Gastrocnemius medialis (tissue), 4 donors: ENCODE data around the gene AGAP1.

Experiments
- POLR2A ChIP-seq, 2 donors: fragments of 450-650 bp; IDR thresholded peaks; one replicate each; pipeline ENCODE4 v1.6.1; 2017; ENCODE audit warnings: antibody characterized with exemption in 2 of 2, mild to moderate bottlenecking in 2 of 2, moderate library complexity in 2 of 2
- TF ChIP-seq, protein P1 (sequence below), 5 experiments: fragments of 450-650 bp in 3 of 5; fragments of 200-600 bp in 2 of 5; sonication (generic) in 2 of 5; IDR thresholded peaks in 4 of 5; conservative IDR thresholded peaks in 1 of 5; 1 replicate in 4 of 5; 2 replicates in 1 of 5; pipeline ENCODE4 v1.5.1; 2016 to 2019; ENCODE audit warnings: antibody characterized with exemption in 5 of 5, mild to moderate bottlenecking in 3 of 5, moderate library complexity in 3 of 5

DNA sequence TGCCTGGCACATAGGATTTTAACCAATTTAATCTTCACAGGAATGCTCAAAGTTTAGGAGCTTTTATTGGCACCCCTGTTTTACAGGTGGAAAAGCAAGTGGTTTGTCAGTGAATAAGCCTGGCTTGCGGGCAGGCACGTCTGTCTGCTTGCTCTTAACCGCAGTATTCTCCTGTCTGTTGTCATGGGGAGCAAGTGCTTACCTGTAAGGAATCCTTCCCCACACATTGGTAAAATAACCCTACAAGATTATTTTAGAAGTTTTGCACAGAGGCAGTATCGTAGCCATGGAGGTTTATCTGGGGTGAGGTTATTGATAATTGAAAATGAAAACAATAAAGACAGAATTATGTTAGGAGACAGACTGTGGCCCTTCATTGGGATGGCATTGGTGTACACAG, 174.9 kb downstream of the AGAP1 start:
- TF ChIP-seq, protein P1, sequence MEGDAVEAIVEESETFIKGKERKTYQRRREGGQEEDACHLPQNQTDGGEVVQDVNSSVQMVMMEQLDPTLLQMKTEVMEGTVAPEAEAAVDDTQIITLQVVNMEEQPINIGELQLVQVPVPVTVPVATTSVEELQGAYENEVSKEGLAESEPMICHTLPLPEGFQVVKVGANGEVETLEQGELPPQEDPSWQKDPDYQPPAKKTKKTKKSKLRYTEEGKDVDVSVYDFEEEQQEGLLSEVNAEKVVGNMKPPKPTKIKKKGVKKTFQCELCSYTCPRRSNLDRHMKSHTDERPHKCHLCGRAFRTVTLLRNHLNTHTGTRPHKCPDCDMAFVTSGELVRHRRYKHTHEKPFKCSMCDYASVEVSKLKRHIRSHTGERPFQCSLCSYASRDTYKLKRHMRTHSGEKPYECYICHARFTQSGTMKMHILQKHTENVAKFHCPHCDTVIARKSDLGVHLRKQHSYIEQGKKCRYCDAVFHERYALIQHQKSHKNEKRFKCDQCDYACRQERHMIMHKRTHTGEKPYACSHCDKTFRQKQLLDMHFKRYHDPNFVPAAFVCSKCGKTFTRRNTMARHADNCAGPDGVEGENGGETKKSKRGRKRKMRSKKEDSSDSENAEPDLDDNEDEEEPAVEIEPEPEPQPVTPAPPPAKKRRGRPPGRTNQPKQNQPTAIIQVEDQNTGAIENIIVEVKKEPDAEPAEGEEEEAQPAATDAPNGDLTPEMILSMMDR (IDR thresholded peaks at IDR 0.05 in 4 of 5, conservative IDR thresholded peaks at IDR 0.05 in 1 of 5): no peak
- no peak for TF ChIP-seq POLR2A (IDR thresholded peaks at IDR 0.05)
